ENCODE measurements around the gene CDKN2AIPNL. TPM values are rescaled to one million over a fixed set of nuclear protein-coding genes. Genes with fewer than 3 reads are reported as not detected.
A peak's percentile ranks its signal among the peaks of the same experiment; 100 is the strongest.
"Not testable (repeated sequence)": the region's sequence is repeated elsewhere in the genome, so short reads cannot be mapped to it uniquely, and the experiment has no call there.

Gene CDKN2AIPNL
- total RNA-seq, 4 donors from 2014 or later: 20.9 to 26.1 (median 24.5) TPM; not detected in 1

GRCh38 chr5:134380346-134380745, 31.3 kb downstream of the CDKN2AIPNL start:
- Histone ChIP-seq H3K36me3 (no peaks in the 10 kb centered on the region), H3K4me1 (no peaks in the 10 kb centered on the region), H3K27ac (no peak overlapping the region), H3K9me3 (no peaks in the 10 kb centered on the region), H3K27me3 (no peaks in the 10 kb centered on the region), H3K4me3 (no peak overlapping the region)
- TF ChIP-seq, protein P1, sequence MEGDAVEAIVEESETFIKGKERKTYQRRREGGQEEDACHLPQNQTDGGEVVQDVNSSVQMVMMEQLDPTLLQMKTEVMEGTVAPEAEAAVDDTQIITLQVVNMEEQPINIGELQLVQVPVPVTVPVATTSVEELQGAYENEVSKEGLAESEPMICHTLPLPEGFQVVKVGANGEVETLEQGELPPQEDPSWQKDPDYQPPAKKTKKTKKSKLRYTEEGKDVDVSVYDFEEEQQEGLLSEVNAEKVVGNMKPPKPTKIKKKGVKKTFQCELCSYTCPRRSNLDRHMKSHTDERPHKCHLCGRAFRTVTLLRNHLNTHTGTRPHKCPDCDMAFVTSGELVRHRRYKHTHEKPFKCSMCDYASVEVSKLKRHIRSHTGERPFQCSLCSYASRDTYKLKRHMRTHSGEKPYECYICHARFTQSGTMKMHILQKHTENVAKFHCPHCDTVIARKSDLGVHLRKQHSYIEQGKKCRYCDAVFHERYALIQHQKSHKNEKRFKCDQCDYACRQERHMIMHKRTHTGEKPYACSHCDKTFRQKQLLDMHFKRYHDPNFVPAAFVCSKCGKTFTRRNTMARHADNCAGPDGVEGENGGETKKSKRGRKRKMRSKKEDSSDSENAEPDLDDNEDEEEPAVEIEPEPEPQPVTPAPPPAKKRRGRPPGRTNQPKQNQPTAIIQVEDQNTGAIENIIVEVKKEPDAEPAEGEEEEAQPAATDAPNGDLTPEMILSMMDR (IDR thresholded peaks at IDR 0.05): no peak
- no peak for TF ChIP-seq POLR2A (IDR thresholded peaks at IDR 0.05)
- no peak for DNase-seq
- intact Hi-C loops (cut with DNase I; ENCODE audit: low total_unique reads): loop anchor here (10.0 kb wide), 1 partner anchor 194 kb away; no protein-coding TSS in a partner anchor

DNA sequence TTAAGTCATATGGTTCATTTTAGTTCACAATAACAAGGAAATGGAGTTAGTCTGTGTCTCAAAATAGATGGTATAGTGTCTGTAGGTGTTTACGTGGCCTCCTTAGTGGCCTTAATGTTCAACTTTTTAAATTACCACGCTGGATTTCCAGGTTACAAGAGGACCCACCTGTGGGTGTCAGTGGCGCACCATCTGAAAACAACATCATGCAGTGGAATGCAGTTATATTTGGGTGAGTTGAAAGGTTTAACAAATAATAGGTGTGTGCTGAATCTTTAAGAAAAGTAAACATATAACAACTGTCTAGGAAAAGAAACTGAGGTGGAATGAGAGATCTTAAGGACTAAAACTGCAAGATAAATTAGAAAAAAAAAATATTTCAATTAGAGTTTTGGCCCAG, 37.4 kb downstream of the CDKN2AIPNL start:
- no peaks in the 10 kb centered on the region for H3K4me1 ChIP-seq
- H3K27me3 ChIP-seq: no peaks in the 10 kb centered on the region
- no peak overlapping the region for H3K27ac ChIP-seq
- TF ChIP-seq POLR2A (IDR thresholded peaks at IDR 0.05): no peak
- TF ChIP-seq, protein P1 (IDR thresholded peaks at IDR 0.05): peak in 1 of 4 experiments; percentile 8
- no peaks in the 10 kb centered on the region for H3K36me3 ChIP-seq
- intact Hi-C loops (cut with DNase I; ENCODE audit: low total_unique reads): loop anchor here (5.0 kb wide), 1 partner anchor 148 kb away; no protein-coding TSS in a partner anchor
- H3K4me3 ChIP-seq: no peak overlapping the region
- H3K9me3 ChIP-seq: no peaks in the 10 kb centered on the region
- no peak for DNase-seq

- not testable (repeated sequence) for H3K4me3 ChIP-seq, H3K36me3 ChIP-seq, H3K27ac ChIP-seq, DNase-seq, H3K27me3 ChIP-seq, H3K9me3 ChIP-seq, H3K4me1 ChIP-seq
- intact Hi-C loops (cut with DNase I; ENCODE audit: low total_unique reads): loop anchor here (5.0 kb wide), 1 partner anchor 149 kb away; no protein-coding TSS in a partner anchor
Observed at GRCh38 chr5:134373633-134374032, 38.0 kb downstream of the CDKN2AIPNL start.

GRCh38 chr5:134371834-134372340, 39.8 kb downstream of the CDKN2AIPNL start:
- H3K36me3 ChIP-seq: no peaks in the 10 kb centered on the region
- no peaks in the 10 kb centered on the region for H3K27me3 ChIP-seq
- intact Hi-C loops (cut with DNase I; ENCODE audit: low total_unique reads): loop anchor here (5.0 kb wide), 1 partner anchor 150 kb away; no protein-coding TSS in a partner anchor
- peak overlapping the region; percentile 77 to 89 for H3K4me3 ChIP-seq
- no peaks in the 10 kb centered on the region for H3K4me1 ChIP-seq
- no peaks in the 10 kb centered on the region for H3K9me3 ChIP-seq
- TF ChIP-seq POLR2A (IDR thresholded peaks at IDR 0.05): no peak
- TF ChIP-seq, protein P1 (IDR thresholded peaks at IDR 0.05): no peak
- peak overlapping the region; percentile 96 to 99 for H3K27ac ChIP-seq
- peak in 1 of 2 donors; percentile 36 for DNase-seq

- peak; percentile 96 to 100 for DNase-seq
- peak within 1 kb of the TSS; percentile 96 to 99 for H3K27ac ChIP-seq
- H3K27me3 ChIP-seq: no peaks in the 10 kb centered on the region
- intact Hi-C loops (cut with DNase I; ENCODE audit: low total_unique reads): loop anchor here (5.0 kb wide), 1 partner anchor 151 kb away; no protein-coding TSS in a partner anchor
- H3K4me3 ChIP-seq: peak within 1 kb of the TSS; percentile 77 to 89
- H3K4me1 ChIP-seq: peaks cover 0 to 1% of the 10 kb centered on the region in 2 donors
- TF ChIP-seq, protein P1 (IDR thresholded peaks at IDR 0.05): peak in 2 of 4 experiments; percentile 19 to 25
- peak; percentile 73 to 91 for TF ChIP-seq POLR2A (IDR thresholded peaks at IDR 0.05)
- no peaks in the 10 kb centered on the region for H3K36me3 ChIP-seq
- H3K9me3 ChIP-seq: no peaks in the 10 kb centered on the region
Observed at GRCh38 chr5:134370871-134371833, 40.5 kb downstream of the CDKN2AIPNL start, which contains the start of gene UBE2B. Gene UBE2B, plus strand, starts transcription at chr5:134371569. Its CDS starts 27 bp downstream, at chr5:134371596.

All from uterus (tissue), 4 donors.